GM11168 (cell line): ENCODE results near the gene ESYT2.
"Not testable (repeated sequence)": the region's sequence is repeated elsewhere in the genome, so short reads cannot be mapped to it uniquely, and the experiment has no call there.

ENCODE experiments used
- in situ Hi-C: fragments of 300-500 bp; cut with MboI; formaldehyde crosslinking; loops from one replicate; pipeline ENCODE4 v1.12.0; 2022; ENCODE audit warnings: low sequenced_read_pairs; ENCODE audit not compliant: unreplicated experiment

The ESYT2 gene, protein sequence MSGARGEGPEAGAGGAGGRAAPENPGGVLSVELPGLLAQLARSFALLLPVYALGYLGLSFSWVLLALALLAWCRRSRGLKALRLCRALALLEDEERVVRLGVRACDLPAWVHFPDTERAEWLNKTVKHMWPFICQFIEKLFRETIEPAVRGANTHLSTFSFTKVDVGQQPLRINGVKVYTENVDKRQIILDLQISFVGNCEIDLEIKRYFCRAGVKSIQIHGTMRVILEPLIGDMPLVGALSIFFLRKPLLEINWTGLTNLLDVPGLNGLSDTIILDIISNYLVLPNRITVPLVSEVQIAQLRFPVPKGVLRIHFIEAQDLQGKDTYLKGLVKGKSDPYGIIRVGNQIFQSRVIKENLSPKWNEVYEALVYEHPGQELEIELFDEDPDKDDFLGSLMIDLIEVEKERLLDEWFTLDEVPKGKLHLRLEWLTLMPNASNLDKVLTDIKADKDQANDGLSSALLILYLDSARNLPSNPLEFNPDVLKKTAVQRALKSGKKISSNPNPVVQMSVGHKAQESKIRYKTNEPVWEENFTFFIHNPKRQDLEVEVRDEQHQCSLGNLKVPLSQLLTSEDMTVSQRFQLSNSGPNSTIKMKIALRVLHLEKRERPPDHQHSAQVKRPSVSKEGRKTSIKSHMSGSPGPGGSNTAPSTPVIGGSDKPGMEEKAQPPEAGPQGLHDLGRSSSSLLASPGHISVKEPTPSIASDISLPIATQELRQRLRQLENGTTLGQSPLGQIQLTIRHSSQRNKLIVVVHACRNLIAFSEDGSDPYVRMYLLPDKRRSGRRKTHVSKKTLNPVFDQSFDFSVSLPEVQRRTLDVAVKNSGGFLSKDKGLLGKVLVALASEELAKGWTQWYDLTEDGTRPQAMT

DNA sequence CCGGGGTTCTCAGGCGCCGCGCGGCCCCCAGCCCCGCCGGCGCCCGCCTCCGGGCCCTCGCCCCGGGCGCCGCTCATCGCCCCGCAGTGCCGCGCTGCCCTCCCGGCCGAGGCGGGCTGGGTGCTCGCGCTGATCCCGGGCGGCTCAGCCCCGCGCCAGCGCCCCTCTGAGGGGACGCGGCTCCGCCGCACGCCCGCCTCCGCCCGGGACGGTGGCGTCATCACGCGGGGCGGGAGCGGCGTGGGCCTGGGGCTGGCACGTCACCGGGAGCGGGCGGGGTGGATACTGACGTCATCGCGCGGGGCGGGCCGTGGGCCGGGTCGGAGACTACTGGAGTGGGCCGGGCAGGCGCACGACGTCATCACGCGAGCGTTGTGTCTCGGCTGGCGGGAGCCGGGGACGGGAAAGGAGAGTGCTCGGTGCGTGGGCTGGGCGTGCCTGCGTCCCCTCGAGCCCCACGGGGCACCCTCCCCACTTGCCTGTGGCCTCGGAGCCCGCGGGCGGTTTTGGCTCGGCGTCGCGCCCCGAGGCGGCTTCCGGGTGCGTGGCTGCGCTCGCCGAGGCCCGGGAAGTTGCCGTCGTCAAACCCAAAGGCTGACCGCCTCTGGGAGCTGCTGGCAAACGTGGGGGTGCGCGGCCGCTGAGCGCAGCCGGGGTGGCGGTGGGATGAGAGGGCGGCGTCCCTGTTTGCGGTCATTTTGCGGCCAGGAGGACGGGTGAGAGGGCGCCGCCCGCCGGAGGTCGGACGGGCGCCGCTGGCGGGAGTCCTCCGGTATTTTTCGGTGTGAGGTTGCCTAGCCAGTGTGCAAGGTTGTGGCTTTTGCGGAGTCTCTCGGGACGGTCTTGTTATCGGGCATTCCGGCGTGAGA lies at the start of gene ESYT2:
Gene ESYT2, minus strand, starts transcription at position 168 of the 869 bp plus-strand sequence. Its CDS starts 91 bp downstream, at position 77.
- in situ Hi-C loops = no loop called here

- in situ Hi-C loops = not testable (repeated sequence)
These were observed 49.1 kb upstream of the ESYT2 start for GRCh38 chr7:158878151-158879079.

DNA sequence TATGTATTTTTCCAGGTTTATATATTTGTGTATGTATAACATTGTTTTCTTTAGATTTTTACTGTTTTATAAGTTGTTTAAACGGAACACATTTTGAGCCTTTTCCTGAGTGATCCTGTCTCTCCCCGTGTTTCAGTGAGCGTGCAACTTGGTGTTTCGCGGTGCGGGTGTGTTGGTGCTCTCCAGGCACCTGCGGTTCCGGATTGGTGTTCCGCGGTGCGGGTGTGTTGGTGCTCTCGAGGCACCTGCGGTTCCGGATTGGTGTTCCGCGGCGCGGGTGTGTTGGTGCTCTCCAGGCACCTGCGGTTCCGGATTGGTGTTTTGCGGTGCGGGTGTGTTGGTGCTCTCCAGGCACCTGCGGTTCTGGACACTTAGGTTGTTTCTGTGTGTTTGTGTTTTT lies 47.7 kb upstream of the ESYT2 start:
- in situ Hi-C loops = no loop called here

DNA sequence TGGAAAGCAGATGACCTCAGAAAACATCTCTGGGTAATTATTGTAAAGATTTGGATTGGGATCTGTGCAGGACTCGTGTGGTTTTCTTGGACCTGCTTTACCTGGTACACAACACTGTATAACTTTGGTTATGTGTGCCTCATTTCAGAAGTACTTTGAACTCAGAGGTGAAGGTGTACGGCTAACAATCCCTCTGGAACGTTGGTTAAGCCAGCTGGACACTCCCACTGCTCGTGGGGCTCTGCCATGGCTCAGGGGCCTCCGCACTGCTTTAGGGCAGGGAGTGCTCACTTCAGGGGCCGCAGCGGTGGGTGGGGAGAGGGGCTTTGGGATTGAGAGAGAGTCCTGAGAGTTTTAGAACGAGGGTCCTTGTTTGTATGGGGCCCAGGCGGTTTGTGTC lies 40.6 kb upstream of the ESYT2 start:
- in situ Hi-C loops = no loop called here

DNA sequence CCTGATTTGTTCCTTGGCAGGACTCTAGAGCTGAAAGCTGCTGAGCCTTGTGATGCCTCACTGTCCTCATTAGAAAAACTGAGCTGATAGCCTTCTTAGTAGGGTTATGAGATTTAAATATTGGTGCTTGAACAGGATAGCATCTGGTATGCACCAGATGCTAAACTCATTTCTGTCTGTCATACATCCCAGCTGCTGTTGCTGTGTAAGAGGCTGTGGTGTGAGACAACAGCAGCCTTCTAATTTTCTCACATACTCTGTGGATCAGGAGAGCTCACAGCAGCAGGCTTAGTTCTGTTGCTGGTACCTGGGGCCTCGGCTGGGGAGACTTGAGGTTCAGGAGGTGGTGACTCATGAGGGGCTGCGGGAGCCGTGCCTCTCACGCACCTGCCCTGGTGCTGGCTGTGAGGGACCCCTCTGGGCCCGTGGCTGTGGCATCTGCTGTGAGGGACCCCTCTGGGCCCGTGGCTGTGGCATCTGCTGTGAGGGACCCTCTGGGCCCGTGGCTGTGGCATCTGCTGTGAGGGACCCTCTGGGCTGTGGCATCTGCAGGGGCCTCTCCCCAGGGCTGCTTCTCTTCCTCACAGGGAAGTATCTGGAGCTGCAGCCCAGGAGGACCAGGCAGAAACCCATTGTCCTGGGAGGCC lies 39.6 kb upstream of the ESYT2 start:
- in situ Hi-C loops = no loop called here

GRCh38 chr7:158867214-158867984 lies 38.1 kb upstream of the ESYT2 start:
- in situ Hi-C loops = no loop called here

DNA sequence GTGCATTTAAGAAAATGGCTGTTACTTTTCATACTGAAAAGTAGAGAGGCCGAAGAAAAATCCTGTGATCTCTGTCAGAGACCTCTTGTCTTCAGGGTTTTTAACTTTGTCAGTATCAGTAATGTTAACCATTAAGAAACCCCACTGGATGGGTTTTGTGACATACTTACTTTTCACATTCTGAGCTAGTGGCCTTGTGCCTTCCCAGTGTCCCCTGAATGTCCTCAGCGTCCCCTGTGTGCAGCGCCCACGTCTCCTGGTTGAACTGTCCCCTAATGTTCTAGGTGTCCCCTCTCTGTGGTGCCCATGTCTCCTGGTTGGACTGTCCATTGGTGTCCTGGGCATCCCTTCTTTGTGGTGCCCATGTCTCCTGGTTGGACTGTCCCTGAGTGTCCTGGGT lies 36.7 kb upstream of the ESYT2 start:
- in situ Hi-C loops = no loop called here

DNA sequence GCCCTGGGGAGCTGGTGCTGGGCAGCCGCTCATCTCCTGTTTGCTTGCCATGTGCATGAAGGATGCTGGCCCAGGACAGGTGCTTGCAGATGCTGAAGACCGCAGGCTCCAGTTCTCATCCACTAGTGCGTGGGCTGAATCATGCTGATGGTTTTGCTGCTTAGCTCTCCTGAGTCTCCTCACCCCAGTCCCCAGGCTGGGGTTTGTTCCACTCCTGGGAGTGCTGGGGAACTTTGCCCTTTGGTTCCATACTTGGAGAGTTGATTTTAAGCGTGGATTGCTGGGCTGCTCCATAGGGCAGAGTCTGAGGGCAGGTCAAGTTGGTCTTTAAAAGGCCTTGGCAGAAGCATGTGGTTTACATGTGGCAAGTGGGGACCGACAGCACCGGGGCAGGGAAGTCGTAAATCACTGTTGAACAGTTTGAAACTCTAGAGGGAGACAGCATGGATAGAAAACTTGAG lies 36.2 kb upstream of the ESYT2 start:
- in situ Hi-C loops = no loop called here

- in situ Hi-C loops = no loop called here
These were observed 35.5 kb upstream of the ESYT2 start for GRCh38 chr7:158864833-158865232.

- in situ Hi-C loops = no loop called here
These were observed 35.2 kb upstream of the ESYT2 start for GRCh38 chr7:158864507-158864820.

- in situ Hi-C loops = no loop called here
These were observed 34.5 kb upstream of the ESYT2 start for GRCh38 chr7:158863611-158864506.

- in situ Hi-C loops = not testable (repeated sequence)
These were observed 33.8 kb upstream of the ESYT2 start for GRCh38 chr7:158862985-158863610.

DNA sequence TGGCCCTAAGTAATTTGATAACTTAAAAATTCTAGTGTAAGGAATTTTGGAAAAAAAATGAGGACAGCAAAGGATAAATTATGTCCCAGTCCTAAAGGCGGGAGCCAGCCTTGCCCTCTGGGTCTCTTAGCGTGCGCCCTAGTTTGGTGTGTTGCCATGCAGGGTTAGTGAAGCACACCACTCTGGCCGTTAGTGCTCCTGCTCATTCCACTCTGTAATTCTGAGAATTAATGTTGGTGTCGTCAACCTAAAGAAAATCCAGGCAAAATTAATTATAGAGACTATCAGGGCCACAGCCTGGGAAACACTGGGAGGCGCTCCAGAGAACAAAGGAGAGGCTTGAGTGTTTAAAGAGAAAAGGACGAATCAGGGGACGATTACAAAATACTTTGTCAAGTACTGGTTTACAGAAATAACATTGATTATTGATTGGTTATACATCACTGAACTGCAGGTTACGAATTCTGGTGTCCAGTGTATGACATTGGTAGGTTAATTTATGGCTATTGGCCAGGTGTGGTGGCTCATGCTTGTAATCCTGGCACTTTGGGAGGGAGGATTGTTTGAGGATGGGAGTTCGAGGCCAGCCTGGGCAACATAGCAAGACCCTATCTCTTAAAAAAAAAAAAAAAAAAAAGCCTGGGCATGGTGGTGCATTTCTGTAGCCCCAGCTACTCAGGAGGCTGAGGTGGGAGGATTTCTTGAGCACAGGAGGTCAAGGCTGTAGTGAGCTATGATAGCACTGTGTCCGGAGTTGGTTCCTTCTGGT lies 32.8 kb upstream of the ESYT2 start:
- in situ Hi-C loops = no loop called here

DNA sequence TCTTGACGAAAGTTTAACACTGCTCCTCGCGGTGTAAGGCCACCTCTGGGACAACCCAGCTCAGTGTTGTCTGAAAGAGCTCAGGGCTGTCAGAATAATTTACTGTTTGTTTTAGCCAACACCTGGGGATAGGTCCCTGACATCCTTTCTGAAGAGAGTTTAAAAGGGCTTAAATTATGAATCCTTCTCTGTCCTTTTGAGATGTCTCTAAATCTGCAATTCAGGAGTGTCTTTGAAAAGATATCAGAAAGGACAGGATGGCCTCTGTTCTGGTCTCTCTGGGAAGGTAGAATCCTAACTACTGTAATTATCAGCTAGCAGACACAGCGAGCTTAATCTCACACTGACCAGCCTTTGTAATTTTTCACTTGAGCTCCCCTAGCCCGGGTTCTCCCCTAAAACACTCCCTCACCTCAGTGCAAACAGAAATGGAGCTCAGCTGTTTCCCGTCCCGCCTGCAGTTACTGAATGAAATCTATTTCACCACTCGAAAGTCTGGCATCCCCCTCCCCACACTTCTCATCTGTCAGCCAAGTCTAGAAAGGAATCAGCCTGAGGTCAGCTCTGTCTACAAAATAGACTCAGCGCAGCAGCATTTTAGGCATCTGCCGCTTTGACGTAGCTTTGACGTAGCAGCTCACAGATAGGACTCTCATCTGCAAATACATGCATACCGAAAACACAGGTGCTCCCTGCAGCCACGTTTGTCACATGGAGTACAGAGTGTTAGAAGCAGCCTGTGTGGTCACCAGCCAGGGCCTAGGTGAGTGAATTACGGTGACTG lies 31.9 kb upstream of the ESYT2 start:
- in situ Hi-C loops = no loop called here

GRCh38 chr7:158860394-158860793 lies 31.1 kb upstream of the ESYT2 start:
- in situ Hi-C loops = no loop called here
